Embryonic facial prominence (tissue), 1 donor: Measurements from ENCODE around the gene FGFR1OP2.

ENCODE experiments used
- DNase-seq: peaks from one replicate; pipeline ENCODE4 v3.0.0-alpha.2; 2016; ENCODE audit errors: extremely low spot score

FGFR1OP2 gene

GRCh38 chr12:27003421-27004381, 65.4 kb downstream of the FGFR1OP2 start:
- no peak for DNase-seq

GRCh38 chr12:27005495-27005894, 67.2 kb downstream of the FGFR1OP2 start:
- DNase-seq: no peak

GRCh38 chr12:27006797-27007467, 68.7 kb downstream of the FGFR1OP2 start:
- no peak for DNase-seq

- DNase-seq: no peak
These were observed 69.8 kb downstream of the FGFR1OP2 start for GRCh38 chr12:27008081-27008480.

- DNase-seq: no peak
These were observed 71.6 kb downstream of the FGFR1OP2 start for GRCh38 chr12:27009881-27010301.

GRCh38 chr12:27012239-27012981, 74.1 kb downstream of the FGFR1OP2 start:
- no peak for DNase-seq

- no peak for DNase-seq
These were observed 74.6 kb downstream of the FGFR1OP2 start for GRCh38 chr12:27012982-27013255.

GRCh38 chr12:27013611-27014084, 75.4 kb downstream of the FGFR1OP2 start:
- no peak for DNase-seq

- DNase-seq: peak; percentile 69
These were observed 76.0 kb downstream of the FGFR1OP2 start, which contains the start of gene TM7SF3 for GRCh38 chr12:27014085-27014858. Gene TM7SF3 (minus strand): TSS chr12:27014384. CDS start chr12:27014168, 216 bp downstream.

- DNase-seq: no peak
These were observed 76.8 kb downstream of the FGFR1OP2 start for GRCh38 chr12:27014859-27015729.

GRCh38 chr12:27015730-27016076, 77.4 kb downstream of the FGFR1OP2 start:
- DNase-seq: no peak
